A673 (cell line): ENCODE measurements around the gene LONP2.

Experiments used
- EZH2 ChIP-seq: fragments of 200-600 bp; sonication (generic); IDR thresholded peaks from 2 replicates; pipeline ENCODE4 v1.6.1; 2017; ENCODE audit warnings: borderline replicate concordance, low read depth, mild to moderate bottlenecking, mixed read lengths, antibody characterized with exemption, low read length; ENCODE audit not compliant: poor library complexity, severe bottlenecking
- TF ChIP-seq, protein P1 (sequence below): fragments of 300-800, 200-600 bp; sonication (generic); conservative IDR thresholded peaks from 2 replicates; pipeline ENCODE4 v1.5.1; 2017; ENCODE audit warnings: low read depth, mild to moderate bottlenecking, antibody characterized with exemption, low read length, moderate library complexity, mixed read lengths

DNA sequence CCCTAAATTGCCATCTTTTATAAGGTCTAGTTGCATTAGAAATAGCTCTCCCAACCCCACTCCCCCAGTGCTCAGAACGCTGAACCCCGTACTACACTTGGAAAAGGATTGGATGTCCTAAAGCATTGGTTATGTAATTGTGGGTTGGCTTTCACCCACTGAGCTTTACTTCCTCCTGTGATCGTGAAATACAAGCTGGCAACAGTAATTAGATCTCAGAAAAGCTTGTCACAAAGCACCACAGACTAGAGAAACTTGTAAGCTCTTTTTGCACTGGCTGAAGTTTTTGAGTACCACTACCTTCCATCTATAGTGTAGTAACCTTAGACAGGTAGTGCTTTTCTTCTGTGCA lies 86.7 kb downstream of the LONP2 start:
- TF ChIP-seq, protein P1, sequence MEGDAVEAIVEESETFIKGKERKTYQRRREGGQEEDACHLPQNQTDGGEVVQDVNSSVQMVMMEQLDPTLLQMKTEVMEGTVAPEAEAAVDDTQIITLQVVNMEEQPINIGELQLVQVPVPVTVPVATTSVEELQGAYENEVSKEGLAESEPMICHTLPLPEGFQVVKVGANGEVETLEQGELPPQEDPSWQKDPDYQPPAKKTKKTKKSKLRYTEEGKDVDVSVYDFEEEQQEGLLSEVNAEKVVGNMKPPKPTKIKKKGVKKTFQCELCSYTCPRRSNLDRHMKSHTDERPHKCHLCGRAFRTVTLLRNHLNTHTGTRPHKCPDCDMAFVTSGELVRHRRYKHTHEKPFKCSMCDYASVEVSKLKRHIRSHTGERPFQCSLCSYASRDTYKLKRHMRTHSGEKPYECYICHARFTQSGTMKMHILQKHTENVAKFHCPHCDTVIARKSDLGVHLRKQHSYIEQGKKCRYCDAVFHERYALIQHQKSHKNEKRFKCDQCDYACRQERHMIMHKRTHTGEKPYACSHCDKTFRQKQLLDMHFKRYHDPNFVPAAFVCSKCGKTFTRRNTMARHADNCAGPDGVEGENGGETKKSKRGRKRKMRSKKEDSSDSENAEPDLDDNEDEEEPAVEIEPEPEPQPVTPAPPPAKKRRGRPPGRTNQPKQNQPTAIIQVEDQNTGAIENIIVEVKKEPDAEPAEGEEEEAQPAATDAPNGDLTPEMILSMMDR, result no peak
- TF ChIP-seq EZH2, result no peak
